HG03432 (cell line): ENCODE data around the gene MAP2K7.
A peak's percentile ranks its signal among the peaks of the same experiment; 100 is the strongest.
"Not testable (repeated sequence)": the region's sequence is repeated elsewhere in the genome, so short reads cannot be mapped to it uniquely, and the experiment has no call there.

Source experiments
- ATAC-seq: cut with Tn5 transposase; IDR thresholded peaks from one replicate; pipeline ENCODE4 v1.9.1; 2021; ENCODE audit warnings: mild to moderate bottlenecking, moderate library complexity; ENCODE audit not compliant: unreplicated experiment

The MAP2K7 gene

GRCh38 chr19:7883105-7883504, 20.6 kb upstream of the MAP2K7 start:
- no peak for ATAC-seq

- no peak for ATAC-seq
Observed at GRCh38 chr19:7883796-7884570, 19.7 kb upstream of the MAP2K7 start.

- no peak for ATAC-seq
Observed at GRCh38 chr19:7885818-7886217, 17.9 kb upstream of the MAP2K7 start.

- ATAC-seq, result no peak
Observed at GRCh38 chr19:7887408-7888144, 16.1 kb upstream of the MAP2K7 start.

GRCh38 chr19:7888145-7888825, 15.4 kb upstream of the MAP2K7 start, which contains the start of gene LRRC8E:
LRRC8E (plus strand) TSS chr19:7888510; CDS start chr19:7895604, 7,094 bp downstream.
- no peak for ATAC-seq

GRCh38 chr19:7888826-7889217, 14.9 kb upstream of the MAP2K7 start:
- no peak for ATAC-seq

GRCh38 chr19:7893362-7894101, 10.1 kb upstream of the MAP2K7 start:
- ATAC-seq, result not testable (repeated sequence)

GRCh38 chr19:7894612-7895309, 8.9 kb upstream of the MAP2K7 start:
- no peak for ATAC-seq

GRCh38 chr19:7895565-7895964, 8.1 kb upstream of the MAP2K7 start:
- ATAC-seq, result no peak

- no peak for ATAC-seq
Observed at GRCh38 chr19:7897292-7897691, 6.4 kb upstream of the MAP2K7 start.

- ATAC-seq, result no peak
Observed at GRCh38 chr19:7898967-7899366, 4.7 kb upstream of the MAP2K7 start.

GRCh38 chr19:7899751-7900378, 3.8 kb upstream of the MAP2K7 start:
- no peak for ATAC-seq

GRCh38 chr19:7900401-7900870, 3.2 kb upstream of the MAP2K7 start:
- ATAC-seq, result no peak

GRCh38 chr19:7900931-7901330, 2.7 kb upstream of the MAP2K7 start:
- ATAC-seq, result no peak

- no peak for ATAC-seq
Observed at GRCh38 chr19:7901337-7901736, 2.3 kb upstream of the MAP2K7 start.

GRCh38 chr19:7902796-7903243, 857 bp upstream of the MAP2K7 start:
- ATAC-seq, result peak; percentile 4

GRCh38 chr19:7904074-7905020, 670 bp downstream of the MAP2K7 start:
- peak; percentile 37 for ATAC-seq

GRCh38 chr19:7905268-7905667, 1.6 kb downstream of the MAP2K7 start:
- no peak for ATAC-seq

GRCh38 chr19:7905859-7906258, 2.2 kb downstream of the MAP2K7 start:
- ATAC-seq, result no peak
